H9 (cell line): Measurements from ENCODE around the gene ADAMTS2. TPM values are rescaled to one million over a fixed set of nuclear protein-coding genes. Genes with fewer than 3 reads are reported as not detected.

Source experiments
- DNase-seq: peaks from one replicate; pipeline ENCODE4 v3.0.0-alpha.2; 2017
- H2AFZ ChIP-seq: one replicate; pipeline ENCODE4 v1.6.1; 2013; ENCODE audit warnings: mild to moderate bottlenecking, low read length, control low read depth, moderate library complexity
- H2AK5ac ChIP-seq: 2 replicates; pipeline ENCODE4 v1.6.1; 2013; ENCODE audit warnings: low read length, control low read depth, mixed read lengths; ENCODE audit not compliant: insufficient read length
- H2BK120ac ChIP-seq: one replicate; pipeline ENCODE4 v1.6.1; 2013; ENCODE audit warnings: low read depth, mild to moderate bottlenecking, low read length, control low read depth, inconsistent platforms; ENCODE audit not compliant: poor library complexity, severe bottlenecking
- H2BK12ac ChIP-seq: 2 replicates; pipeline ENCODE4 v1.6.1; 2013; ENCODE audit warnings: low read length, control low read depth, mixed read lengths, low read depth; ENCODE audit not compliant: insufficient read length
- H2BK15ac ChIP-seq: 2 replicates; pipeline ENCODE4 v1.6.1; 2013; ENCODE audit warnings: low read depth, low read length, control low read depth
- H2BK20ac ChIP-seq: one replicate; pipeline ENCODE4 v1.6.1; 2013; ENCODE audit warnings: low read depth, mild to moderate bottlenecking, low read length, control low read depth, inconsistent platforms; ENCODE audit not compliant: poor library complexity, severe bottlenecking
- H2BK5ac ChIP-seq: 2 replicates; pipeline ENCODE4 v1.6.1; 2013; ENCODE audit warnings: low read length, control low read depth, mixed read lengths; ENCODE audit not compliant: insufficient read length
- H3K14ac ChIP-seq: 2 replicates; pipeline ENCODE4 v1.6.1; 2013; ENCODE audit warnings: low read length, control low read depth; ENCODE audit not compliant: insufficient read depth
- H3K18ac ChIP-seq: 2 replicates; pipeline ENCODE4 v1.6.1; 2013; ENCODE audit warnings: low read depth, mild to moderate bottlenecking, mixed read lengths, low read length, control low read depth; ENCODE audit not compliant: insufficient read length
- H3K23ac ChIP-seq: 2 replicates; pipeline ENCODE4 v1.6.1; 2013; ENCODE audit warnings: low read length, control low read depth, mixed read lengths, low read depth; ENCODE audit not compliant: insufficient read length
- H3K23me2 ChIP-seq: 2 replicates; pipeline ENCODE4 v1.6.1; 2013; ENCODE audit warnings: low read depth, mild to moderate bottlenecking, mixed read lengths, low read length, control low read depth; ENCODE audit not compliant: insufficient read length, poor library complexity, severe bottlenecking
- H3K27ac ChIP-seq: 2 replicates; pipeline ENCODE4 v1.5.1; 2013; ENCODE audit warnings: low read length, control low read depth, mixed read lengths, low read depth; ENCODE audit not compliant: insufficient read length
- H3K27me3 ChIP-seq: 2 replicates; pipeline ENCODE4 v1.6.1; 2013; ENCODE audit warnings: low read length, control low read depth, inconsistent platforms; ENCODE audit not compliant: insufficient read depth
- H3K4ac ChIP-seq: 2 replicates; pipeline ENCODE4 v1.6.1; 2013; ENCODE audit warnings: low read depth, mild to moderate bottlenecking, control low read depth, inconsistent platforms, low read length, moderate library complexity
- H3K4me1 ChIP-seq: 2 replicates; pipeline ENCODE4 v1.6.1; 2013; ENCODE audit warnings: low read length, control low read depth, inconsistent platforms; ENCODE audit not compliant: insufficient read depth
- H3K4me2 ChIP-seq: 2 replicates; pipeline ENCODE4 v1.6.1; 2013; ENCODE audit warnings: low read length, control low read depth, mixed read lengths; ENCODE audit not compliant: insufficient read length, insufficient read depth
- H3K56ac ChIP-seq: 2 replicates; pipeline ENCODE4 v1.6.1; 2013; ENCODE audit warnings: low read depth, mild to moderate bottlenecking, mixed read lengths, low read length, control low read depth; ENCODE audit not compliant: insufficient read length
- H3K79me1 ChIP-seq: 2 replicates; pipeline ENCODE4 v1.6.1; 2013; ENCODE audit warnings: low read depth, mild to moderate bottlenecking, moderate library complexity, low read length, control low read depth, inconsistent platforms; ENCODE audit not compliant: insufficient read depth, poor library complexity, severe bottlenecking
- H3K79me2 ChIP-seq: 2 replicates; pipeline ENCODE4 v1.6.1; 2013; ENCODE audit warnings: low read length, control low read depth, inconsistent platforms; ENCODE audit not compliant: insufficient read depth
- H3K9ac ChIP-seq: 2 replicates; pipeline ENCODE4 v1.6.1; 2013; ENCODE audit warnings: low read length, control low read depth, mixed read lengths; ENCODE audit not compliant: insufficient read length; ENCODE audit errors: extremely low read depth
- H3K9me3 ChIP-seq: one replicate; pipeline ENCODE4 v1.6.1; 2013; ENCODE audit warnings: low read depth, low read length, inconsistent platforms; ENCODE audit not compliant: control insufficient read depth
- H3T11ph ChIP-seq: one replicate; pipeline ENCODE4 v1.6.1; 2013; ENCODE audit warnings: mild to moderate bottlenecking, low read length, control low read depth, inconsistent platforms
- H4K20me1 ChIP-seq: one replicate; pipeline ENCODE4 v1.6.1; 2013; ENCODE audit not compliant: control insufficient read depth, insufficient read length, insufficient read depth
- H4K5ac ChIP-seq: 2 replicates; pipeline ENCODE4 v1.6.1; 2013; ENCODE audit warnings: low read depth, mild to moderate bottlenecking, mixed read lengths, low read length, control low read depth; ENCODE audit not compliant: insufficient read length
- H4K8ac ChIP-seq: replicated peaks from 2 replicates; pipeline ENCODE4 v1.6.1; 2013; ENCODE audit warnings: low read length, control low read depth, mixed read lengths, low read depth; ENCODE audit not compliant: insufficient read length
- H4K91ac ChIP-seq: 2 replicates; pipeline ENCODE4 v1.6.1; 2013; ENCODE audit warnings: low read depth, mild to moderate bottlenecking, moderate library complexity, mixed read lengths, low read length, control low read depth; ENCODE audit not compliant: insufficient read length
- H3K27ac Mint-ChIP-seq, 3 experiments: 2 replicates in 2 of 3; 3 replicates in 1 of 3; pipeline ENCODE4 v1.8.0; 2020 to 2021; ENCODE audit warnings: mixed read lengths in 3 of 3, mild to moderate bottlenecking in 1 of 3, moderate library complexity in 1 of 3
- H3K27me3 Mint-ChIP-seq: 2 replicates; pipeline ENCODE4 v1.8.0; 2021; ENCODE audit warnings: low read depth, mild to moderate bottlenecking, moderate library complexity, mixed read lengths
- H3K36me3 Mint-ChIP-seq, 3 experiments: 2 replicates in 2 of 3; 3 replicates in 1 of 3; pipeline ENCODE4 v1.8.0; 2020 to 2021; ENCODE audit warnings: low read depth in 3 of 3, mixed read lengths in 3 of 3; ENCODE audit not compliant: insufficient read depth in 1 of 3
- H3K4me1 Mint-ChIP-seq, 2 experiments: 2 replicates each; pipeline ENCODE4 v1.8.0; 2020; ENCODE audit warnings: mixed read lengths in 2 of 2
- H3K4me3 Mint-ChIP-seq, 2 experiments: 2 replicates in 1 of 2; 3 replicates in 1 of 2; pipeline ENCODE4 v1.8.0; 2020 to 2021; ENCODE audit warnings: mild to moderate bottlenecking in 2 of 2, mixed read lengths in 2 of 2, moderate library complexity in 1 of 2
- H3K9me3 Mint-ChIP-seq, 2 experiments: 2 replicates in 1 of 2; 3 replicates in 1 of 2; pipeline ENCODE4 v1.8.0; 2020; ENCODE audit warnings: mild to moderate bottlenecking in 2 of 2, mixed read lengths in 2 of 2, moderate library complexity in 1 of 2
- CTCF ChIP-seq: fragments of 200-600 bp; sonication (generic); conservative IDR thresholded peaks from 3 replicates; pipeline ENCODE4 v1.8.0; 2021; ENCODE audit warnings: antibody characterized with exemption, mild to moderate bottlenecking
- WGBS: extraction: QIAGEN DNeasy Blood & Tissue Kit; methylation state at CpG from one replicate; pipeline ENCODE4 v1.1.7; 2013; ENCODE audit warnings: missing lambda C conversion rate, low lambda C conversion rate, mixed read lengths; ENCODE audit not compliant: insufficient read length; ENCODE audit errors: extremely low coverage; 5-methylcytosine and 5-hydroxymethylcytosine counted together
- total RNA-seq: library from RNA; stranded (reverse); gene quantifications from 2 replicates; pipeline ENCODE4 v1.2.1, GENCODE V29; 2021

Gene ADAMTS2
- total RNA-seq, 1 experiment from 2014 or later, result 5.4 TPM

DNA sequence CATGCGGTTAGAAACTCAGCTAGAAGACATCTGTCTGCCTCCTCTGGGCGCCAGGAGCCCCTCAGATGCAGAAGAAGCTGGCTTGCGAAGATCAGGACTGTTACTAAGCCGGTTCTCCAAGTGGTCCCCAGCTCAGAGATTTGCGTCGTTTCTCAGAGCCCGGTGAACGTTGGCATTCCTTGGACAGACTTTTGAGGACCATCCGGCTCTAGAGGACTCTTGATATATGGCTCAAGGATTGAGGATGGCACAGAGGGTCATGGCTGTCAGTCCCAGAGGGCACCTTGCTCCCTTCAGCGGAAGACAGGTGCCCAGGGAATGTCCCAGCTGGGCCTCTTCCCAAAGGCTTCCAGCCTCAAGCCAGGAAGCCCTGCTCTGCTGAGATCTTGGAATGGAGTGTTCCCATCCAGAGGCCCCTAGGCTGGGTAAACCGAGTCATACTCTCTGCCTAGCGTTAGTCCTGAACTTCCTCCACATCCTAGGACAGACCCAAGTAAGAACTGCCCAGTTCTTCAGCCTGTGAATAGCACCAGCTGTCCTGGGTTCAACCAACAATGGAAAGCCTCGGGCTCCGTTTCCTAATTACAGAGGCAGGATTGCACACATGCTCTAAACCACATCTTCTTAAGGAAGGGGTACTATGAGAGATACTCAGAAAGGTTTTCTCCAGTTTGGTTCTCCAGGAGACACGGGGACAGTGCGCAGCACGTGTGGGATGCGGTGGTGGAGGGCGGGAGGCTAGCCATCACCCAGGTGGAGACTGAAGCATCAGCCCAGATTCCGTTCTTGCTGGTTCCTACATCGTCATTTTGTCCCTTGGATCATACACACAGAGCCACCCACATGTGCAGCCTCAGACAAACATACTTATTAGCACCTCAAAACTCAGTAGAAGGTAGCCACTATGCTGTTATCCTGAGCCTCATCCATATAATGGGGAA, 233.7 kb downstream of the ADAMTS2 start:
- Mint-ChIP-seq H3K4me1 (no peaks in the 10 kb centered on the region), H3K9me3 (peaks cover 88 to 89% of the 10 kb centered on the region in 2 experiments), H3K27ac (no peak overlapping the region), H3K36me3 (peaks cover 0 to 22% (median 13%) of the 10 kb centered on the region in 3 experiments; a peak in 5 of 7 replicates), H3K4me3 (no peak overlapping the region), H3K27me3 (peaks cover 25% of the 10 kb centered on the region)
- DNase-seq, result no peak
- no peak for TF ChIP-seq CTCF
- Histone ChIP-seq H3T11ph (no peak overlapping the region), H2AK5ac (no peak overlapping the region), H3K56ac (no peak overlapping the region), H3K27me3 (no peaks in the 10 kb centered on the region), H4K5ac (no peak overlapping the region), H3K4me1 (no peaks in the 10 kb centered on the region), H2AFZ (no peak overlapping the region), H3K23me2 (no peaks in the 10 kb centered on the region), H2BK5ac (no peak overlapping the region), H3K14ac (no peak overlapping the region), H3K23ac (no peak overlapping the region), H3K27ac (no peak overlapping the region), H4K20me1 (no peaks in the 10 kb centered on the region), H3K4ac (no peak overlapping the region), H2BK120ac (no peak overlapping the region), H3K18ac (no peak overlapping the region), H4K8ac (no peak overlapping the region), H3K4me2 (no peak overlapping the region), H3K9me3 (peaks cover 21% of the 10 kb centered on the region), H2BK15ac (no peak overlapping the region), H2BK20ac (no peak overlapping the region), H4K91ac (no peak overlapping the region), H3K79me1 (no peaks in the 10 kb centered on the region), H2BK12ac (no peak overlapping the region), H3K9ac (no peak overlapping the region), H3K79me2 (no peaks in the 10 kb centered on the region)
- no CpG with 5 or more reads among the region's 21 CpGs for WGBS
